SU-DHL-6 (cell line): ENCODE data around the gene ZDHHC11B.
"Not testable (repeated sequence)": the region's sequence is repeated elsewhere in the genome, so short reads cannot be mapped to it uniquely, and the experiment has no call there.

Experiments
- H2AFZ ChIP-seq: fragments of 200-600 bp; sonication (generic); 2 replicates; pipeline ENCODE4 v1.6.1; 2014; ENCODE audit warnings: low read depth, mild to moderate bottlenecking, moderate library complexity, mixed read lengths, antibody characterized with exemption, low read length; ENCODE audit not compliant: severe bottlenecking
- H3F3A ChIP-seq: fragments of 200-600 bp; shearing (Covaris generic); 2 replicates; pipeline ENCODE4 v1.6.0; 2016; ENCODE audit warnings: antibody characterized with exemption, mild to moderate bottlenecking; ENCODE audit not compliant: insufficient read depth
- H3K27ac ChIP-seq: fragments of 200-600 bp; sonication (generic); 2 replicates; pipeline ENCODE4 v1.5.1; 2016; ENCODE audit warnings: low read depth, mild to moderate bottlenecking, low read length, moderate library complexity, mixed read lengths
- H3K27me3 ChIP-seq: fragments of 200-600 bp; sonication (generic), shearing (Covaris generic); 2 replicates; pipeline ENCODE4 v1.6.0; 2014; ENCODE audit warnings: mild to moderate bottlenecking, low read length
- H3K36me3 ChIP-seq: fragments of 200-600 bp; sonication (generic); 2 replicates; pipeline ENCODE4 v1.6.1; 2014; ENCODE audit warnings: mild to moderate bottlenecking, low read length, mixed read lengths
- H3K4me2 ChIP-seq: fragments of 300-600, 200-600 bp; shearing (Covaris generic), sonication (generic); 2 replicates; pipeline ENCODE4 v1.6.0; 2014; ENCODE audit warnings: low read length, low read depth, mild to moderate bottlenecking; ENCODE audit not compliant: poor library complexity, severe bottlenecking
- H3K4me3 ChIP-seq: fragments of 200-600 bp; sonication (generic); 2 replicates; pipeline ENCODE4 v1.5.1; 2014; ENCODE audit warnings: antibody characterized with exemption, low read length, mild to moderate bottlenecking, mixed read lengths; ENCODE audit not compliant: insufficient read depth, poor library complexity, severe bottlenecking
- H3K79me2 ChIP-seq: fragments of 200-600 bp; sonication (generic); 2 replicates; pipeline ENCODE4 v1.6.1; 2014; ENCODE audit warnings: mild to moderate bottlenecking, low read length, moderate library complexity; ENCODE audit not compliant: insufficient read depth
- H3K9ac ChIP-seq: fragments of 200-600 bp; sonication (generic); 2 replicates; pipeline ENCODE4 v1.7.0; 2014; ENCODE audit warnings: mild to moderate bottlenecking, low read length
- H3K9me2 ChIP-seq: fragments of 200-600 bp; sonication (generic); replicated peaks from 2 replicates; pipeline ENCODE4 v1.6.1; 2014; ENCODE audit warnings: low read length; ENCODE audit not compliant: insufficient read depth
- H3K9me3 ChIP-seq: fragments of 200-600 bp; sonication (generic); 2 replicates; pipeline ENCODE4 v1.6.1; 2014; ENCODE audit warnings: low read length, mixed read lengths; ENCODE audit not compliant: insufficient read depth
- H4K20me1 ChIP-seq: fragments of 200-600 bp; sonication (generic); 2 replicates; pipeline ENCODE4 v1.6.1; 2014; ENCODE audit warnings: low read depth, mild to moderate bottlenecking, antibody characterized with exemption, low read length, moderate library complexity, mixed read lengths
- EZH2phosphoT487 ChIP-seq: fragments of 200-600 bp; sonication (generic), shearing (Covaris generic); conservative IDR thresholded peaks from 2 replicates; pipeline ENCODE4 v1.6.1; 2018; ENCODE audit warnings: mild to moderate bottlenecking, antibody characterized with exemption, low read length, moderate library complexity, mixed read lengths
- TF ChIP-seq, protein P1 (sequence below): fragments of 200-600 bp; sonication (generic); IDR thresholded peaks from one replicate; pipeline ENCODE4 v1.5.1; 2017; ENCODE audit warnings: antibody characterized with exemption, mild to moderate bottlenecking, low read length, moderate library complexity; ENCODE audit not compliant: insufficient read depth, poor library complexity, severe bottlenecking

The ZDHHC11B gene

DNA sequence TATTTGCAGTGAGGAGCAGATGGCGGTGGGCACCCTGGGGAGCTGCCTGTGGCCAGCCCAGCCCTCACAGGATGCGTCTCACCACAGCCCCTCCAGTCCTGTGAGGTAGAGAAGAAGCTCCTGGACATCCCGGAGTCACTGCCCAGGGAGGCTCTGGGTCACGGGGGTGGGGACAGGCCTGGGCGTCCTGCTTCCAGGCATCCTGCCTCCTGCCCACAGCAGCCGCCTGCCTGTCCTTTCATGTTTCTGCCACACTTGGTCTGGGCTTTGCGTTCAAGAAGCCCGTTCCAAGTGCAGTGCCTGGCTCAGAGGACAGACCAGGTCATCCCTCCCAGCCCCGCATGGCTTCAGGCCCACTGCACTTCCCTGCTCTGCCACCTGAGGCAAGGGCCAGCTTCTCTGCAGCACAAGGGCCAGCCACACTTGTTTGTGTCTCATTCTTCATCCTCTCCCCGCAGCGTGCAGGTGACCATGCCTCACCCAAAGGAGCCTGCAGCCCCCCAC is 38.2 kb downstream of the ZDHHC11B start:
- no peaks in the 10 kb centered on the region for H3K27me3 ChIP-seq
- H3K9ac ChIP-seq: no peak overlapping the region
- no peak overlapping the region for H2AFZ ChIP-seq
- H3K9me2 ChIP-seq: no peaks in the 10 kb centered on the region
- no peaks in the 10 kb centered on the region for H3K79me2 ChIP-seq
- no peaks in the 10 kb centered on the region for H4K20me1 ChIP-seq
- TF ChIP-seq, protein P1, sequence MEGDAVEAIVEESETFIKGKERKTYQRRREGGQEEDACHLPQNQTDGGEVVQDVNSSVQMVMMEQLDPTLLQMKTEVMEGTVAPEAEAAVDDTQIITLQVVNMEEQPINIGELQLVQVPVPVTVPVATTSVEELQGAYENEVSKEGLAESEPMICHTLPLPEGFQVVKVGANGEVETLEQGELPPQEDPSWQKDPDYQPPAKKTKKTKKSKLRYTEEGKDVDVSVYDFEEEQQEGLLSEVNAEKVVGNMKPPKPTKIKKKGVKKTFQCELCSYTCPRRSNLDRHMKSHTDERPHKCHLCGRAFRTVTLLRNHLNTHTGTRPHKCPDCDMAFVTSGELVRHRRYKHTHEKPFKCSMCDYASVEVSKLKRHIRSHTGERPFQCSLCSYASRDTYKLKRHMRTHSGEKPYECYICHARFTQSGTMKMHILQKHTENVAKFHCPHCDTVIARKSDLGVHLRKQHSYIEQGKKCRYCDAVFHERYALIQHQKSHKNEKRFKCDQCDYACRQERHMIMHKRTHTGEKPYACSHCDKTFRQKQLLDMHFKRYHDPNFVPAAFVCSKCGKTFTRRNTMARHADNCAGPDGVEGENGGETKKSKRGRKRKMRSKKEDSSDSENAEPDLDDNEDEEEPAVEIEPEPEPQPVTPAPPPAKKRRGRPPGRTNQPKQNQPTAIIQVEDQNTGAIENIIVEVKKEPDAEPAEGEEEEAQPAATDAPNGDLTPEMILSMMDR: no peak
- no peak for TF ChIP-seq EZH2phosphoT487
- no peak overlapping the region for H3K27ac ChIP-seq
- no peaks in the 10 kb centered on the region for H3K36me3 ChIP-seq
- no peak overlapping the region for H3K4me3 ChIP-seq
- H3F3A ChIP-seq: no peaks in the 10 kb centered on the region
- H3K4me2 ChIP-seq: no peak overlapping the region
- no peaks in the 10 kb centered on the region for H3K9me3 ChIP-seq

DNA sequence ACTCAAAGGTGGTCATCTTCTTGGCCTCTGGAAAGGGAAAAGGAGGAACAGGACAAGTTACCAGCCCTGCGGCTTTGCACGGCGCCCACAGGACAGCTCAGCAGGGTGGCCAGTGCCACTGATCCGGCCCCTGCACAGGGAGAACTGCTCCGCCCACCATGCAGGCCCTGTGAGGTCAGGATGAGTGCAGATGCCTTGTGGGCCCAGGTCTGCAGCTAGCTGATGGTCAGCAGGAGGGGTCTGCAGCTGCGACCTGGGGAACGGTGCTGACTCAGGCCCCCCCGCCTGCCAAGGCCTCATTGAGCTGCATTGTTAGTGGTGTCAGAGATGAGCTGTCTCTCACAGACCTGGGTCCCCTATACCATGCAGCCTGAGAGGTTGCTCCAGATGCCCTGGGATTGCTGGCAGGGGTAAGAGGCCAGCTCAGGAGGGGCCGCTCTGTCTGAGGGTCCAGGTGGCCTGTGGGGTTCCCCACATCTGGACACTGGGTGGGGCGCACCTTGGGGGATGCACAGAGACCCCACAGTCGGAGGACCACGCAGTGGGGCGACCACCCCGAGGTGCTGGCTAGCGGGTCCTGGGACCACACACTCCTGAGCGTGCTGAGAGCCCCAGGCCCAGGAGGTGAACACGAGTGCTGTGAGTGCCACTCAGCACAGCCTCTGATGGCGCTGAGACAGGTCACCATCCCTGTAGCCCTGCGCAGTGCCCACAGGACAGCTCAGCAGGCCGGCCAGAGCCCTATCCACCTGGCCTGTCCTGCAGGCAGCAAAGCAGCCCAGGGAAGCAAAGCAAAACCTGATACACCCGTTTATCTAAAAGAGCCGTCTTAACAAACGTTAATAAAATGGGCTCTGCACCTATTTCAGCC is 39.0 kb downstream of the ZDHHC11B start:
- H3K9ac ChIP-seq, H4K20me1 ChIP-seq, H3K4me2 ChIP-seq, H3F3A ChIP-seq, H3K36me3 ChIP-seq, H3K4me3 ChIP-seq, H3K9me3 ChIP-seq, H3K27ac ChIP-seq, H3K9me2 ChIP-seq, H3K27me3 ChIP-seq, H2AFZ ChIP-seq, H3K79me2 ChIP-seq: not testable (repeated sequence)

DNA sequence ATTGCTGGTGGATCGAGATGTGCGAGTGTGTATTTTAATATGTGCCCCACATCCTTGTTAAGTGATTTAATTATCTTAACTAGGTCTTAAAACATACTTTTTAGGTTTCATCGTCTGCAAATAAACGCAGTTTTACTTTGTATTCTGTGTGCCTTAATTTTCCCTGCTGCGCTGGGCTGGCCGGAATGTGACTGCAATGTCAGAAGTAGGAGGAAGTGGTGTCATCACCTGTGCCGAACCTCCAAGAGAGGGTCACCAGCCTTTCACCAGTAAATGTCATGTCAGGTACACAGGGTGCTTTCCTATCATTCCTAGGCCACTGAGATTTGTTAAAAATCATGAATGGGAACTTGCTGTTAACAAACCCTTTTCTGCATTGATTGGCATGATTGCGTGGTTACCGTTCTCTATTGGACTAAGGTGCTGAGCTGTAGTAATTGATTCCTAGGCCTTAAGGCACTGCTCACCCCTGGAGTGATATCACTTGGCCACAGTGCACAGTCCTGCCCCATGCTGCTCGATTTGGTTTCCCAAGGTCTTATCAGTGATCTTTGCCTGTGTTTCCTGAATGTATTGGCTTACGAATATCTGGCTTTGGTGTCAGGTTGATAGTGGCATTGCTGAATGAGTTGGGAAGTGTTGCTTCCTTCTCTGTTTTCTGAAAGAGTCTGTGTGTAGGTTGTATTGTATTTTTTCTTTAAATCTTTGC is 40.7 kb downstream of the ZDHHC11B start:
- H3K27ac ChIP-seq, H3K9ac ChIP-seq, H3K36me3 ChIP-seq, H2AFZ ChIP-seq, H3K27me3 ChIP-seq, H4K20me1 ChIP-seq, H3K4me3 ChIP-seq, H3K9me2 ChIP-seq, H3K9me3 ChIP-seq, H3F3A ChIP-seq, H3K4me2 ChIP-seq, H3K79me2 ChIP-seq: not testable (repeated sequence)

DNA sequence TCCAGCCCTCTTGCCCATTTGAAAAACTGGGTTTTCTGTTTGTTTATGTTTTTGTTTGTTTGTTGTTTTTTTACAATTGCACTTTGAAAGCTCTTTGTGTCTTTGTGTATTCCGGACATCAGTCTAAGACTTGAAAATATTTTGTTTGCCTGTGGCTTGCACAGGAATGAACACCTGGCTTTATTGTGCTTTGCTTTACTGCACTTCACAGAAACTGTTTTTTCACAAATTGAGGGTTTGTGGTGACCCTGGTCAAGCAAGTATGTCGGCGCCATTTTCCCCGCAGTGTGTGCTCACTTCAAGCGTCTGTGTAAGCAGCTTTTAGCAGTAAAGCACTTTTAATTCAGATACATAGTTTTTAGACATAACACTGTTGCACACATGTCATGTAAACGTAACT is 42.3 kb downstream of the ZDHHC11B start:
- not testable (repeated sequence) for H3F3A ChIP-seq, H3K9ac ChIP-seq, H4K20me1 ChIP-seq, H3K79me2 ChIP-seq, H3K36me3 ChIP-seq, H3K9me3 ChIP-seq, H3K27ac ChIP-seq, H3K4me3 ChIP-seq, H3K27me3 ChIP-seq, H3K9me2 ChIP-seq, H3K4me2 ChIP-seq, H2AFZ ChIP-seq

DNA sequence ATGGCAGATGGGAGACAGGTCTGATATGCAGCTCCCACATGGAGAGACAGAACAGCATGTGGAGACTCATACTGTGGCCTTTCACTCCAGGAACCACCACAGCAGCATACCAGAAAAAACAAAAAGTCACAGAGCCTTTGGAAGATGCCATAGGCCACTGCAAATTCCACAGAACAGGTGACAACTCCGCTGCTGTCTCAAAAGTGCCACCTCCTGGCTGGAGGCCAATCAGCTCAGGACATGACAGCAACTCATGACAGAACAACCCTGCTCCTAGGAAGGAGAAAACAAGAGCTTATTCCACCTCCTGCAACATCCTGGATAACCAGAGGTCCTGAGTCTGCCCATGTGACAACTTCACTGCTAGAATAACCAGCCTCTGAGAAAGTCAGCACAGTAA is 50.4 kb downstream of the ZDHHC11B start:
- not testable (repeated sequence) for H3K9me3 ChIP-seq, H3K4me3 ChIP-seq, H3K27ac ChIP-seq, H3K36me3 ChIP-seq, H3K9me2 ChIP-seq, H3K4me2 ChIP-seq, H3K79me2 ChIP-seq, H3K9ac ChIP-seq, H3F3A ChIP-seq, H2AFZ ChIP-seq, H4K20me1 ChIP-seq, H3K27me3 ChIP-seq

DNA sequence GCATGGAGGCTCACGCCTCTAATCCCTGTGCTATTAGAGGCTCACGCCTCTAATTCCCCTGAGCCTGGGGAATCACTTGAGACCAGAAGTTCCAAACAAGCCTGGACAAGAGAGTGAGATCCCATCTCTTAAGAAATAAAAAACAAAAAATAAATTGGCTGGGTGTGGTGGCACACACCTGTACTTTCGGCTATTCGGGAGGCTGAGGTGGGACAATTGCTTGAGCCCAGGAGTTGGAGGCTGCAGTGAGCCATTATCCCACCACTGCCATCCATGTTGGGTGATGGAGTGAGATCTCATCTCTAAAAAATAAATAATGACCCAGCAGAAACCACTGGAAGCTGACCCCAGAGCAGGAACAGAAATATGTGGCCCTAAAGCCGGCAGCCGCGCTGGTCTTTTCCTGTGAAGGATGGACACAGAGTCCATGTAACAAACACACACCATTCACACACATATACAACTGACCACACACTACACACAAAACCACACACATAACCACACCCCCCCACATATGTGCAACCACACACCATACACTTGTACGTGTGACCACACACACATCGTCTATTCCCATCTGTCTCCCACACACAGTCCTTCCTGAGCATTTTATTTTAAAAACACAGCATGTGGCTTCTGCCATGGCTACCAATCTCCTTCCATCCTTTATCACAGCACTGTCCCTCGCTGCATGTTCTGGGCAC is 51.6 kb downstream of the ZDHHC11B start:
- not testable (repeated sequence) for H4K20me1 ChIP-seq, H3K9ac ChIP-seq, H3K4me2 ChIP-seq, H3K36me3 ChIP-seq, H2AFZ ChIP-seq, H3K79me2 ChIP-seq, H3K4me3 ChIP-seq, H3K27me3 ChIP-seq, H3F3A ChIP-seq, H3K27ac ChIP-seq, H3K9me3 ChIP-seq, H3K9me2 ChIP-seq
